Subcutaneous adipose tissue (tissue), 4 donors: ENCODE data around the gene GLB1L. TPM values are rescaled to one million over a fixed set of nuclear protein-coding genes. Genes with fewer than 3 reads are reported as not detected.

ENCODE experiments used
- small RNA-seq: library from RNA; depleted of rRNA; stranded (forward); fragments of <200 nt; gene quantifications from one replicate; pipeline ENCODE3, GENCODE V24; 2016
- total RNA-seq, 4 donors: library from RNA; depleted of rRNA; stranded (reverse); fragments of >200 nt; gene quantifications; one replicate each; pipeline ENCODE4 v1.1.0, GENCODE V29; 2016
- TF ChIP-seq, protein P1 (sequence below): fragments of 450-650 bp; IDR thresholded peaks from one replicate; pipeline ENCODE4 v1.5.1; 2016; ENCODE audit warnings: low read depth, mild to moderate bottlenecking, control low read depth, antibody characterized with exemption, moderate library complexity

GLB1L gene
- total RNA-seq, 4 donors from 2014 or later: 2.9 to 12.2 (median 11.0) TPM

- TF ChIP-seq, protein P1, sequence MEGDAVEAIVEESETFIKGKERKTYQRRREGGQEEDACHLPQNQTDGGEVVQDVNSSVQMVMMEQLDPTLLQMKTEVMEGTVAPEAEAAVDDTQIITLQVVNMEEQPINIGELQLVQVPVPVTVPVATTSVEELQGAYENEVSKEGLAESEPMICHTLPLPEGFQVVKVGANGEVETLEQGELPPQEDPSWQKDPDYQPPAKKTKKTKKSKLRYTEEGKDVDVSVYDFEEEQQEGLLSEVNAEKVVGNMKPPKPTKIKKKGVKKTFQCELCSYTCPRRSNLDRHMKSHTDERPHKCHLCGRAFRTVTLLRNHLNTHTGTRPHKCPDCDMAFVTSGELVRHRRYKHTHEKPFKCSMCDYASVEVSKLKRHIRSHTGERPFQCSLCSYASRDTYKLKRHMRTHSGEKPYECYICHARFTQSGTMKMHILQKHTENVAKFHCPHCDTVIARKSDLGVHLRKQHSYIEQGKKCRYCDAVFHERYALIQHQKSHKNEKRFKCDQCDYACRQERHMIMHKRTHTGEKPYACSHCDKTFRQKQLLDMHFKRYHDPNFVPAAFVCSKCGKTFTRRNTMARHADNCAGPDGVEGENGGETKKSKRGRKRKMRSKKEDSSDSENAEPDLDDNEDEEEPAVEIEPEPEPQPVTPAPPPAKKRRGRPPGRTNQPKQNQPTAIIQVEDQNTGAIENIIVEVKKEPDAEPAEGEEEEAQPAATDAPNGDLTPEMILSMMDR: no peak
Measured at GRCh38 chr2:219205165-219205538, 40.1 kb downstream of the GLB1L start.

GRCh38 chr2:219204425-219205164, 40.6 kb downstream of the GLB1L start:
- TF ChIP-seq, protein P1: no peak

- TF ChIP-seq, protein P1: no peak
Measured at GRCh38 chr2:219199470-219200211, 45.6 kb downstream of the GLB1L start.

DNA sequence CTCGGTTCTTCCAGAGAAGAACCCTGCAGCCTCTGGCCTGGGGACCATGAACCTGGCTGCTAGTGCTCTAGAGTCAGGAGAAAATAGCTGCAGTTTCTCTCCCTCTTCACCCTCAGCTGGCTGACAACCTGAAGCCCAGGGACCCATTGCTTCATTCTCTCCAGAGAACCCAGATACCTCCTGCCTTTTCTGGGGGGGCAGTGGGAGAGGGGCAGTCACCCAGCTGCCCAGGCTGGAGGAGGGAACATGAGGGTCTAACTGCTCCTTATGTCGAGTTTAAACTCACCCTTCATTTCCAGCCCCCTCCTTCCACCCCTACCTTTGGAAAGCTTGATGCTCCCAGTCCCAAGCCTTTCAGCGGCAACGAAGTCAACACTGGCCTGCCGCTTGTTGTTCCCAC, 46.3 kb downstream of the GLB1L start:
- TF ChIP-seq, protein P1: no peak

DNA sequence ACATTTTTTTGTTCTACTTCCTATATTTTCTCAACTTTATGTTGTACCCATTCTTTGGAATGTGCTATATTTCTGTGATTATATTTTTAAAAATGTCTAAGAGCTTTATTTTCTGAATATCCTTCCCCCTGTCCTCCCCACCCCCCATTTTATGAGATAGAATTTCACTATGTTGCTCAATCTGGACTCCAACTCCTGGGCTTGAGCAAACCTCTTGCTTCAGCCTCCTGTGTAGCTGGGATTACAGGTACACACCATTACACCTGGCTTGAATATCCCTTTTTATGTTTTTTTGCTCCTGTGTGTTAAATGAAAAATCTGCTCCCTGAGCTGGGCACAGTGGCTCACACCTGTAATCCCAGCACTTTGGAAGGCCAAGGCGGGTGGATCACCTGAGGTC, 47.9 kb downstream of the GLB1L start:
- TF ChIP-seq, protein P1: no peak

DNA sequence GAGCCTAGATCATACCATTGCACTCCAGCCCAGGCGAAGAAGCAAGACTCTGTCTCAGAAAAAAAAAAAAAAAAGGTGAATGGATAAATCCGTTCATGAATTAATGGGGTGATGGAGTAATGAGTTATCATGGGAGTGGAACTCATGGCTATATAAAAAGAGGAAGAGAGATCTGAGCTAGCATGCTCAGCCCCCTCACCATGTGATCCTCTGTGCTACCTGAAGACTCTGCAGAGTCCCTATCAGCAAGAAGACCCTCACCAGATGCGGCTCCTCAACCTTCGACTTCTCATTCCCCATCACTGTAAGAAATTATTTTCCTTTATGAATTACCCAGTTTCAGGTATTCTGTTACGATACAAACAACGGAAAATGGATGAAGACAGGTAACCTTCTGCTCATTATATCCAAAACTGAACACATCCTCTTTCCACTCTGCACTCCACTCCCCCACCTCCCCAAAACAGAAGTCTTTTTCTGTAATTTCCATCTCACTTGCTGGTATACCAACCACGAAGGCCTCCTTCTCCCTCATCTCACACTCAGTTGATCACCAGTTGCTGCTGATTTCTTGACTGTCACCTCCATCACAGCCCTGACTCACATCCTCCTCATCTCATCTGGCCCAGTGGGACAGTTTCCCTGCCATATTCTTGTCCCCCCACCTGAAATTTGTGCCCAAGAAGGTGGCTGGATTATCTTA, 58.3 kb downstream of the GLB1L start:
- TF ChIP-seq, protein P1: no peak

Small RNA genes lying within 50 kb of the gene (small RNA-seq; reads per million reads assigned to genes)
- not detected for gene MIR153-1

Other genes starting within 250 kb of the GLB1L start
- gene CFAP65, start 203.9 kb downstream of the GLB1L start, total RNA-seq: not detected
- gene IHH, start 184.5 kb downstream of the GLB1L start, total RNA-seq: under 1 TPM in 1 of 4 donors, not detected in 3; 0.33 TPM
- gene NHEJ1, start 84.6 kb downstream of the GLB1L start, total RNA-seq: 10 to 100 TPM; 14.3 to 27.7 (median 19.4) TPM
- under 1 TPM; 0.38 to 0.82 (median 0.67) TPM for gene SLC23A3, start 75.4 kb downstream of the GLB1L start, total RNA-seq
- gene CNPPD1, start 68.5 kb downstream of the GLB1L start, total RNA-seq: 10 to 100 TPM; 35.9 to 55.5 (median 44.2) TPM
- 10 to 100 TPM; 30.7 to 67.0 (median 62.9) TPM for gene RETREG2, start 67.2 kb downstream of the GLB1L start, total RNA-seq
- gene ZFAND2B, start 38.7 kb downstream of the GLB1L start, total RNA-seq: 10 to 100 TPM; 28.0 to 60.3 (median 43.7) TPM
- gene ABCB6, start 26.5 kb downstream of the GLB1L start, total RNA-seq: 10 to 100 TPM in 3 of 4 donors, 1 to 10 TPM in 1; 8.2 to 31.6 (median 24.7) TPM
- 10 to 100 TPM; 29.0 to 54.1 (median 30.3) TPM for gene ATG9A, start 15.8 kb downstream of the GLB1L start, total RNA-seq
- gene ANKZF1, start 15.6 kb downstream of the GLB1L start, total RNA-seq: 10 to 100 TPM; 16.8 to 62.5 (median 52.7) TPM
- gene STK16, start within 50 bp of the GLB1L start, total RNA-seq: 10 to 100 TPM; 13.7 to 22.2 (median 15.4) TPM
- not detected for gene TUBA4B, start 7.8 kb upstream of the GLB1L start, total RNA-seq
- gene TUBA4A, start 8.5 kb upstream of the GLB1L start, total RNA-seq: 10 to 100 TPM in 2 of 4 donors, 1 to 10 TPM in 2; 7.2 to 31.8 (median 9.2) TPM
- gene DNAJB2, start 33.9 kb upstream of the GLB1L start, total RNA-seq: 10 to 100 TPM; 44.7 to 77.0 (median 51.1) TPM
- gene PTPRN, start 64.0 kb upstream of the GLB1L start, total RNA-seq: not detected
- not detected for gene RESP18, start 87.3 kb upstream of the GLB1L start, total RNA-seq
- gene DNPEP, start 142.5 kb upstream of the GLB1L start, total RNA-seq: 10 to 100 TPM; 45.0 to 98.5 (median 54.1) TPM
- 10 to 100 TPM in 2 of 4 donors, 1 to 10 TPM in 2; 3.1 to 28.8 (median 13.3) TPM for gene DES, start 172.9 kb upstream of the GLB1L start, total RNA-seq
- 1 to 10 TPM in 3 of 4 donors, under 1 TPM in 1; 0.49 to 5.9 (median 2.9) TPM for gene SPEG, start 189.4 kb upstream of the GLB1L start, total RNA-seq